Eye (tissue), 1 donor: Measurements from ENCODE around the gene VSTM2L.

Experiments
- DNase-seq: peaks from one replicate; pipeline ENCODE4 v3.0.0-alpha.2; 2015

Gene VSTM2L

GRCh38 chr20:37920679-37921322 lies 17.9 kb downstream of the VSTM2L start:
- no peak for DNase-seq

- DNase-seq: no peak
Observed at GRCh38 chr20:37921341-37921929, 18.5 kb downstream of the VSTM2L start.

- DNase-seq: no peak
Observed at GRCh38 chr20:37922016-37922415, 19.1 kb downstream of the VSTM2L start.

- no peak for DNase-seq
Observed at GRCh38 chr20:37925265-37926165, 22.6 kb downstream of the VSTM2L start.

GRCh38 chr20:37926612-37927011 lies 23.7 kb downstream of the VSTM2L start:
- DNase-seq: no peak

- DNase-seq: no peak
Observed at GRCh38 chr20:37927410-37928095, 24.6 kb downstream of the VSTM2L start.

GRCh38 chr20:37928996-37929682 lies 26.2 kb downstream of the VSTM2L start:
- DNase-seq: peak; percentile 22

- DNase-seq: no peak
Observed at GRCh38 chr20:37929683-37930014, 26.7 kb downstream of the VSTM2L start.

GRCh38 chr20:37931153-37931922 lies 28.4 kb downstream of the VSTM2L start:
- DNase-seq: no peak

GRCh38 chr20:37932074-37932473 lies 29.1 kb downstream of the VSTM2L start:
- no peak for DNase-seq

GRCh38 chr20:37932919-37933318 lies 30.0 kb downstream of the VSTM2L start:
- no peak for DNase-seq

GRCh38 chr20:37933786-37934633 lies 31.1 kb downstream of the VSTM2L start:
- no peak for DNase-seq

- no peak for DNase-seq
Observed at GRCh38 chr20:37934634-37935375, 31.9 kb downstream of the VSTM2L start.

GRCh38 chr20:37935435-37935834 lies 32.5 kb downstream of the VSTM2L start:
- DNase-seq: peak; percentile 45

- DNase-seq: no peak
Observed at GRCh38 chr20:37936041-37936440, 33.1 kb downstream of the VSTM2L start.

- DNase-seq: no peak
Observed at GRCh38 chr20:37936451-37936850, 33.5 kb downstream of the VSTM2L start.

- DNase-seq: no peak
Observed at GRCh38 chr20:37937686-37938085, 34.8 kb downstream of the VSTM2L start.

- no peak for DNase-seq
Observed at GRCh38 chr20:37938181-37938750, 35.3 kb downstream of the VSTM2L start.

GRCh38 chr20:37938954-37939353 lies 36.0 kb downstream of the VSTM2L start:
- no peak for DNase-seq
